Measurements from ENCODE around the gene JADE2. TPM values are rescaled to one million over a fixed set of nuclear protein-coding genes. Genes with fewer than 3 reads are reported as not detected.

The JADE2 gene
- total and polyA plus RNA-seq, 2 experiments from 2014 or later = 14.9 to 35.4 TPM

DNA sequence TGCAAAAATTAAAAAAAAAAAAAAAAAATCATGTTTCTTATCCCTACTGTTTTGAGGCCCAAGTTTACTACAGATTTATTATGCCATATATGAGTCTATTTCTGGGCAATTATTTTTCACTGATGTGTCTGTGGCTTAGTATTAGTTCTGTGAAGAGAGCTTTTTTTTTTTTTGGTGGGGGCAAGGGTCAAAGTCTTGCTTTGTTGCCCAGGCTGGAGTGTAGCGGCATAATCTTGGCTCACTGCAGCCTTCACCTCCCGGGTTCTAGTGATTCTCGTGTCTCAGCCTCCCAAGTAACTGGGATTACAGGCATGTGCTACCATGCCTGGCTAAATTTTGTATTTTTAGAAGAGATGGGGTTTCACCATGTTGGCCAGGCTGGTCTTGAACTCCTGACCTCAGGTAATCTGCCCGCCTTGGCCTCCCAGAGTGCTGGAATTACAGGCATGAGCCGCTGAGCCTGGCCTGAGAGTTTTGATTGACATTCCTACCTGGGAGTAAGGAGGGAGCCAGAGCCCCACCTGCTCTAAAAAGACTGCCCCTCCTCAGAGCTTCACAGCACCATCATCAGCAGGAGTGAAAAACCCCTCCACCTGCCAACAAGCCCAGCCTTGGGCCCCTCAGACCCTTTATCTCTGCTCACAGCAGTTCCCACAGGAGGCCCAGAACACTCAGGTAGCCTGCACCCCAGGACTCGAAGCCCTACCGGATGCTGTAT is 36.1 kb upstream of the JADE2 start:
- H2AFZ ChIP-seq = no peak overlapping the region
- no peak overlapping the region for H3K4me3 ChIP-seq
- H3K9me2 ChIP-seq (replicated peaks; ENCODE audit: insufficient read depth) = no peaks in the 10 kb centered on the region
- no peaks in the 10 kb centered on the region for H3K36me3 ChIP-seq (replicated peaks; ENCODE audit: insufficient read depth, low read depth)
- no peaks in the 10 kb centered on the region for H3K4me1 ChIP-seq (ENCODE audit: insufficient read depth)
- H3K27ac ChIP-seq = no peak overlapping the region
- 89% methylated on average over 7 of the region's 7 CpGs for WGBS (ENCODE audit: low lambda C conversion rate, missing lambda C conversion rate)
- no peak for DNase-seq (ENCODE audit: low spot score)
- H3K79me2 ChIP-seq = no peaks in the 10 kb centered on the region
- TF ChIP-seq, protein P1, sequence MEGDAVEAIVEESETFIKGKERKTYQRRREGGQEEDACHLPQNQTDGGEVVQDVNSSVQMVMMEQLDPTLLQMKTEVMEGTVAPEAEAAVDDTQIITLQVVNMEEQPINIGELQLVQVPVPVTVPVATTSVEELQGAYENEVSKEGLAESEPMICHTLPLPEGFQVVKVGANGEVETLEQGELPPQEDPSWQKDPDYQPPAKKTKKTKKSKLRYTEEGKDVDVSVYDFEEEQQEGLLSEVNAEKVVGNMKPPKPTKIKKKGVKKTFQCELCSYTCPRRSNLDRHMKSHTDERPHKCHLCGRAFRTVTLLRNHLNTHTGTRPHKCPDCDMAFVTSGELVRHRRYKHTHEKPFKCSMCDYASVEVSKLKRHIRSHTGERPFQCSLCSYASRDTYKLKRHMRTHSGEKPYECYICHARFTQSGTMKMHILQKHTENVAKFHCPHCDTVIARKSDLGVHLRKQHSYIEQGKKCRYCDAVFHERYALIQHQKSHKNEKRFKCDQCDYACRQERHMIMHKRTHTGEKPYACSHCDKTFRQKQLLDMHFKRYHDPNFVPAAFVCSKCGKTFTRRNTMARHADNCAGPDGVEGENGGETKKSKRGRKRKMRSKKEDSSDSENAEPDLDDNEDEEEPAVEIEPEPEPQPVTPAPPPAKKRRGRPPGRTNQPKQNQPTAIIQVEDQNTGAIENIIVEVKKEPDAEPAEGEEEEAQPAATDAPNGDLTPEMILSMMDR (IDR thresholded peaks at IDR 0.05; ENCODE audit: poor library complexity) = no peak
- TF ChIP-seq EZH2 (IDR thresholded peaks at IDR 0.05; ENCODE audit: borderline replicate concordance) = no peak
- H3K9me3 ChIP-seq (ENCODE audit: low read depth) = no peaks in the 10 kb centered on the region
- H3K4me2 ChIP-seq = no peak overlapping the region
- H4K20me1 ChIP-seq (ENCODE audit: insufficient read depth, poor library complexity, severe bottlenecking) = no peaks in the 10 kb centered on the region
- no peaks in the 10 kb centered on the region for H3K27me3 ChIP-seq

DNA sequence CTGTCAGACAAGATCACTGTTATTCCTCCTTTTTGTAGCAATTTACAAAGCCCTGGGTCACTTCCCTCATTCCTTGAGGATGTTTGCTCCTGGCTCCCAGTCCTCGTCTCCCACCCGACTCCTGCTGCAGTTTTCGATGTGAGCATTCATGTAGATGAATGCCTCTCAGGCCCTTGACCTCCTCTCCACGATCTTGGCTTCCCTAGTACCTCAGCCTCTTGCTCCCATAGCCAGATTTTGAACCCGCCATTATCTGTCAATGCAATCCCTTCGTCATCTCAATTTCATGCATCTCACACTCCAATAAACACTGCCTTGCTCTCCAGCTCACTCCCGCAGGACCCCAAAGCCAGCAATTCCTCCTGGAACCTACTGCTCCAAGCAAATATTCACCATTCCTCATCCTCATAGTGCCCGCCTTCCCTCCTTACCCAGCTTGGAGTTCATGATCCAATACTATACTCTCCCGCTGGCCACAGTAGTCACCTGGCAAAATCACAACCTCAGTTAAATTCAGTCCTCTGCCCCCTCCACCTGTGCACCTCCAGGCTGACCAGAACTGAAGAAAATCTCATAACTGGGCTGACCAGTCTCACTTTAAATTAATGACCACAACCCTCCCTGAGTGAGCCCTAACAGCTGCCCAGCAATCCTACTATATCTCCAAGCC is 35.1 kb upstream of the JADE2 start:
- TF ChIP-seq EZH2 (IDR thresholded peaks at IDR 0.05; ENCODE audit: borderline replicate concordance) (no peak), EZH2phosphoT487 (IDR thresholded peaks at IDR 0.05; ENCODE audit: low read depth, severe bottlenecking, unreplicated experiment) (no peak)
- TF ChIP-seq, protein P1 (IDR thresholded peaks at IDR 0.05; ENCODE audit: poor library complexity) = no peak
- Histone ChIP-seq H3K4me2 (no peak overlapping the region), H2AFZ (no peak overlapping the region), H3K4me3 (no peak overlapping the region), H3K36me3 (replicated peaks; ENCODE audit: insufficient read depth, low read depth) (no peaks in the 10 kb centered on the region), H3K9me2 (replicated peaks; ENCODE audit: insufficient read depth) (no peaks in the 10 kb centered on the region), H3K79me2 (no peaks in the 10 kb centered on the region), H3K4me1 (ENCODE audit: insufficient read depth) (no peaks in the 10 kb centered on the region), H3K27ac (no peak overlapping the region), H3K9me3 (ENCODE audit: low read depth) (no peaks in the 10 kb centered on the region), H4K20me1 (ENCODE audit: insufficient read depth, poor library complexity, severe bottlenecking) (no peaks in the 10 kb centered on the region), H3K27me3 (no peaks in the 10 kb centered on the region)
- WGBS (ENCODE audit: low lambda C conversion rate, missing lambda C conversion rate) = 95% methylated on average over 9 of the region's 9 CpGs
- no peak for DNase-seq (ENCODE audit: low spot score)

DNA sequence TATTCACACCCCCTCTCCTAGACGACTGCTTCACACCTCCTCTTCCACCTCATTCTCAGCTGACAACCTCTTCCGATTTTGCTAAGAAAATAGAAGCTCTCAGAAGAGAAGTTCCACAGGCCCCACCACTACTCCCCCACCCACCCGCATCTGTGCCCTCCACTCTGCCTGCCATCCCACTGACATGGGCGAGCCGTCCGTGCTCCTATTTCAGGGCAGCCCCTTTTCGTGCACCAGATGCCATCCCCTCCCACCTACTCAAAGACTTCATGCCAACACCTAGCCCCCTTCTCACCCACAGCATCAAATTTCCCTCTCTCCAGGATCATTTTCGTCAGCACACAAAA is 34.6 kb upstream of the JADE2 start:
- TF ChIP-seq EZH2phosphoT487 (IDR thresholded peaks at IDR 0.05; ENCODE audit: low read depth, severe bottlenecking, unreplicated experiment) = no peak
- TF ChIP-seq, protein P1 (IDR thresholded peaks at IDR 0.05; ENCODE audit: poor library complexity) = no peak
- TF ChIP-seq EZH2 (IDR thresholded peaks at IDR 0.05; ENCODE audit: borderline replicate concordance) = no peak
- H3K9me2 ChIP-seq (replicated peaks; ENCODE audit: insufficient read depth) = no peaks in the 10 kb centered on the region
- no peak for DNase-seq (ENCODE audit: low spot score)
- no peaks in the 10 kb centered on the region for H3K27me3 ChIP-seq
- WGBS (ENCODE audit: low lambda C conversion rate, missing lambda C conversion rate) = 85% methylated on average over 8 of the region's 8 CpGs
- no peak overlapping the region for H3K4me2 ChIP-seq
- no peaks in the 10 kb centered on the region for H3K9me3 ChIP-seq (ENCODE audit: low read depth)
- no peaks in the 10 kb centered on the region for H3K79me2 ChIP-seq
- H2AFZ ChIP-seq = no peak overlapping the region
- H3K36me3 ChIP-seq (replicated peaks; ENCODE audit: insufficient read depth, low read depth) = no peaks in the 10 kb centered on the region
- H3K4me3 ChIP-seq = no peak overlapping the region
- H4K20me1 ChIP-seq (ENCODE audit: insufficient read depth, poor library complexity, severe bottlenecking) = no peaks in the 10 kb centered on the region
- H3K4me1 ChIP-seq (ENCODE audit: insufficient read depth) = no peaks in the 10 kb centered on the region
- H3K27ac ChIP-seq = no peak overlapping the region
